B cell (primary cell): ENCODE data around the gene FAM53B.

Experiments
- CTCF ChIP-seq: fragments of 200-600 bp; IDR thresholded peaks from one replicate; pipeline ENCODE4 v1.8.0; 2022; ENCODE audit warnings: antibody characterized with exemption, mild to moderate bottlenecking
- EZH2 ChIP-seq: IDR thresholded peaks from 2 replicates; pipeline ENCODE4 v1.6.1; 2012; ENCODE audit warnings: borderline replicate concordance, low read depth, mild to moderate bottlenecking, moderate library complexity, low read length; ENCODE audit not compliant: insufficient read depth, poor library complexity, severe bottlenecking

GRCh38 chr10:124624466-124624865, 119.7 kb downstream of the FAM53B start:
- TF ChIP-seq EZH2 = no peak
- TF ChIP-seq CTCF = no peak
